Astrocyte of the cerebellum (primary cell): ENCODE data around the gene MPL.

Experiments
- DNase-seq: peaks from one replicate; pipeline ENCODE4 v3.0.0-alpha.2; 2011; ENCODE audit warnings: low read depth
- H3K4me3 ChIP-seq: 2 replicates; pipeline ENCODE4 v1.5.1; 2011; ENCODE audit warnings: mild to moderate bottlenecking, low read depth, low read length, moderate library complexity
- in situ Hi-C: cut with HindIII; loops from 2 replicates; pipeline ENCODE4 v1.10.0; 2017; ENCODE audit warnings: low sequenced_read_pairs
- TF ChIP-seq, protein P1 (sequence below): IDR thresholded peaks from 2 replicates; pipeline ENCODE4 v1.5.1; 2012; ENCODE audit warnings: low read length, low read depth, moderate library complexity, mild to moderate bottlenecking; ENCODE audit errors: missing control alignments

Gene MPL

DNA sequence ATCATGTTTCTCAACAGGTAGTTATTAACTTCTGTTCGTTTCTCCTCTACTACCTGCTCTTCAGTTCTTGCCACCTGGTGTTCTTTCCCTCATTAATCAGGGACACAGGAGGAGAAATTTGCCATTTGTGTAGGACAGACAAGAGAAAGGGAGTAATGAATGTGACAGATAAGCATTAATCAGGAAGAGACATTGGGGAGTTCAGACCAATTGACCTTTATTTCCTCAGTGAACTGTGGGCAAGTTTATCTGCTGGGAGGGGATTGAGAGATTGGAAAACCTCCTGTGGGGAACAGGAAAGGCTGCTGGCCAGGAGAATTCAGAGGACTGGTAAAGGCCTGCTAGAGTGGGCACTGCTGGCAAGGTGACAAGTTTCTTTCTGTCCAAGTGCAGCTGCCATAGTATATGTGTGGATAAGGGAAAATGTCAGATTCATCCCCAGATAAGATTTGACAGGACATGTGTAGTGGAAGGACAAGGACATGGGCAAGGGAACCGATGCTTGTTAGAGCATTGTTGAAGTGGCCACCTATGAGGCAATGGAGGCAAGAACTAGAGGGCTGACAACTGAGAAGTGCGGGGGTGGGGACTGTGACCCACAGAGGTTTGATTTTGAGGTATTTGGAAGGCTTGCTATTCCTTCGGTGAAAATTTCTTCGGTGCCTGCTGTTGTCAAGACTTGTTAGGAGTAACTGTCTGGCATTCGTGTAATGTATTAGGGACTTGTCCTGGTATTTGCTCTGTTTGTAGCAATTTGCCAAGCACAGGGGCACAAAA, 64.7 kb downstream of the MPL start:
- no peak overlapping the region for H3K4me3 ChIP-seq
- in situ Hi-C loops, result no loop called here
- no peak for DNase-seq
- TF ChIP-seq, protein P1, sequence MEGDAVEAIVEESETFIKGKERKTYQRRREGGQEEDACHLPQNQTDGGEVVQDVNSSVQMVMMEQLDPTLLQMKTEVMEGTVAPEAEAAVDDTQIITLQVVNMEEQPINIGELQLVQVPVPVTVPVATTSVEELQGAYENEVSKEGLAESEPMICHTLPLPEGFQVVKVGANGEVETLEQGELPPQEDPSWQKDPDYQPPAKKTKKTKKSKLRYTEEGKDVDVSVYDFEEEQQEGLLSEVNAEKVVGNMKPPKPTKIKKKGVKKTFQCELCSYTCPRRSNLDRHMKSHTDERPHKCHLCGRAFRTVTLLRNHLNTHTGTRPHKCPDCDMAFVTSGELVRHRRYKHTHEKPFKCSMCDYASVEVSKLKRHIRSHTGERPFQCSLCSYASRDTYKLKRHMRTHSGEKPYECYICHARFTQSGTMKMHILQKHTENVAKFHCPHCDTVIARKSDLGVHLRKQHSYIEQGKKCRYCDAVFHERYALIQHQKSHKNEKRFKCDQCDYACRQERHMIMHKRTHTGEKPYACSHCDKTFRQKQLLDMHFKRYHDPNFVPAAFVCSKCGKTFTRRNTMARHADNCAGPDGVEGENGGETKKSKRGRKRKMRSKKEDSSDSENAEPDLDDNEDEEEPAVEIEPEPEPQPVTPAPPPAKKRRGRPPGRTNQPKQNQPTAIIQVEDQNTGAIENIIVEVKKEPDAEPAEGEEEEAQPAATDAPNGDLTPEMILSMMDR, result no peak
